Loucy (cell line): ENCODE data around the gene VAV2.

Source experiments
- H2AFZ ChIP-seq: fragments of 200-600 bp; sonication (generic); 2 replicates; pipeline ENCODE4 v1.6.0; 2016; ENCODE audit warnings: antibody characterized with exemption, mild to moderate bottlenecking, low read length, moderate library complexity
- H3F3A ChIP-seq: fragments of 200-600 bp; 2 replicates; pipeline ENCODE4 v1.6.0; 2016; ENCODE audit warnings: antibody characterized with exemption, low read depth, mild to moderate bottlenecking
- H3K27me3 ChIP-seq: fragments of 200-600 bp; sonication (generic); 2 replicates; pipeline ENCODE4 v1.6.1; 2014; ENCODE audit warnings: low read length, mild to moderate bottlenecking; ENCODE audit not compliant: insufficient read depth, poor library complexity, severe bottlenecking
- H3K36me3 ChIP-seq: fragments of 200-600 bp; sonication (generic); 2 replicates; pipeline ENCODE4 v1.6.1; 2016; ENCODE audit warnings: low read length; ENCODE audit not compliant: insufficient read depth
- H3K4me1 ChIP-seq: fragments of 200-600 bp; sonication (generic); 2 replicates; pipeline ENCODE4 v1.5.1; 2014; ENCODE audit warnings: low read length, mild to moderate bottlenecking; ENCODE audit not compliant: insufficient read depth, poor library complexity, severe bottlenecking
- H3K4me2 ChIP-seq: fragments of 200-600 bp; sonication (generic); 2 replicates; pipeline ENCODE4 v1.6.0; 2014; ENCODE audit warnings: antibody characterized with exemption, low read length, low read depth, mild to moderate bottlenecking; ENCODE audit not compliant: poor library complexity, severe bottlenecking
- H3K4me3 ChIP-seq: fragments of 200-600 bp; sonication (generic); 2 replicates; pipeline ENCODE4 v1.5.1; 2014; ENCODE audit warnings: low read length, mild to moderate bottlenecking, mixed read lengths; ENCODE audit not compliant: poor library complexity, severe bottlenecking
- H3K79me2 ChIP-seq: fragments of 200-600 bp; sonication (generic); 2 replicates; pipeline ENCODE4 v1.6.1; 2014; ENCODE audit warnings: low read length; ENCODE audit not compliant: insufficient read depth
- H3K9ac ChIP-seq: fragments of 200-600 bp; sonication (generic); 2 replicates; pipeline ENCODE4 v1.6.0; 2014; ENCODE audit warnings: mild to moderate bottlenecking, low read depth, low read length, moderate library complexity; ENCODE audit not compliant: poor library complexity, severe bottlenecking
- H3K9me2 ChIP-seq: fragments of 200-600 bp; sonication (generic); replicated peaks from 2 replicates; pipeline ENCODE4 v1.6.1; 2016; ENCODE audit warnings: low read depth, low read length, mixed read lengths
- H3K9me3 ChIP-seq: fragments of 200-600 bp; sonication (generic); 2 replicates; pipeline ENCODE4 v1.6.1; 2014; ENCODE audit warnings: mild to moderate bottlenecking, antibody characterized with exemption, low read length, low read depth; ENCODE audit not compliant: insufficient read depth
- H4K20me1 ChIP-seq: fragments of 200-600 bp; sonication (generic); 2 replicates; pipeline ENCODE4 v1.6.0; 2014; ENCODE audit warnings: antibody characterized with exemption, low read length, mild to moderate bottlenecking; ENCODE audit not compliant: insufficient read depth, poor library complexity, severe bottlenecking
- CTCF ChIP-seq: fragments of 200-600 bp; sonication (generic); conservative IDR thresholded peaks from 2 replicates; pipeline ENCODE4 v1.5.1; 2014; ENCODE audit warnings: mild to moderate bottlenecking, antibody characterized with exemption, low read length
- EZH2phosphoT487 ChIP-seq: fragments of 200-600 bp; IDR thresholded peaks from 2 replicates; pipeline ENCODE4 v1.6.1; 2018; ENCODE audit warnings: antibody characterized with exemption, mild to moderate bottlenecking, moderate library complexity, borderline replicate concordance

Gene VAV2

GRCh38 chr9:133740911-133741310, 251.2 kb downstream of the VAV2 start:
- Histone ChIP-seq H3K79me2 (no peaks in the 10 kb centered on the region; the same call in 1 of the 2 replicates), H3K36me3 (no peaks in the 10 kb centered on the region), H3K4me2 (no peak overlapping the region), H3K4me3 (no peak overlapping the region), H3F3A (no peaks in the 10 kb centered on the region), H3K27me3 (no peaks in the 10 kb centered on the region), H3K9ac (no peak overlapping the region), H4K20me1 (no peaks in the 10 kb centered on the region), H3K4me1 (peaks cover 25% of the 10 kb centered on the region), H2AFZ (no peak overlapping the region), H3K9me3 (no peaks in the 10 kb centered on the region), H3K9me2 (no peaks in the 10 kb centered on the region)
- no peak for TF ChIP-seq CTCF
- no peak for TF ChIP-seq EZH2phosphoT487

- TF ChIP-seq CTCF = no peak
- no peak for TF ChIP-seq EZH2phosphoT487
- Histone ChIP-seq H3K4me3 (no peak overlapping the region), H3K4me1 (peaks cover 35% of the 10 kb centered on the region), H3K79me2 (no peaks in the 10 kb centered on the region; the same call in 1 of the 2 replicates), H3K9me3 (no peaks in the 10 kb centered on the region), H3F3A (no peaks in the 10 kb centered on the region), H2AFZ (no peak overlapping the region), H3K4me2 (peak overlapping the region; percentile 89), H3K36me3 (no peaks in the 10 kb centered on the region), H3K9me2 (no peaks in the 10 kb centered on the region), H3K27me3 (no peaks in the 10 kb centered on the region), H3K9ac (peak overlapping the region; percentile 70), H4K20me1 (no peaks in the 10 kb centered on the region)
These were observed 252.5 kb downstream of the VAV2 start for GRCh38 chr9:133739408-133740280.

GRCh38 chr9:133738640-133739225, 253.4 kb downstream of the VAV2 start:
- H3K9me2 ChIP-seq = no peaks in the 10 kb centered on the region
- H2AFZ ChIP-seq = peak overlapping the region; percentile 19; the same call in 1 of the 2 replicates

More at GRCh38 chr9:133738640-133739225, 253.4 kb downstream of the VAV2 start:
- Histone ChIP-seq H3K36me3 (no peaks in the 10 kb centered on the region), H3F3A (no peaks in the 10 kb centered on the region), H3K9ac (peak overlapping the region; percentile 70), H4K20me1 (no peaks in the 10 kb centered on the region), H3K4me1 (peaks cover 37% of the 10 kb centered on the region), H3K4me2 (peak overlapping the region; percentile 89), H3K27me3 (no peaks in the 10 kb centered on the region), H3K4me3 (peak overlapping the region; percentile 68), H3K79me2 (no peaks in the 10 kb centered on the region; the same call in 1 of the 2 replicates), H3K9me3 (no peaks in the 10 kb centered on the region)
- TF ChIP-seq CTCF (no peak), EZH2phosphoT487 (no peak)
